Endothelial cell of umbilical vein (primary cell): ENCODE data around the gene ATAD2B. TPM values are rescaled to one million over a fixed set of nuclear protein-coding genes. Genes with fewer than 3 reads are reported as not detected.

Source experiments
- BruUV-seq: library from RNA; stranded (reverse); fragments of 400-500 nt; replicated peaks from 2 replicates; lab custom pipeline; 2021; lab: Mats Ljungman, UMichigan
- CTCF ChIA-PET: fragments of 300-600, 350-600 bp; sonication (Branson Sonifier 250); formaldehyde crosslinking; loops from one replicate; lab custom pipeline; 2021; ENCODE audit warnings: antibody characterized with exemption, inconsistent platforms; lab: Charles Lee
- POLR2A ChIA-PET: fragments of 300-600, 350-600 bp; sonication (Branson Sonifier 250); formaldehyde crosslinking; loops from one replicate; lab custom pipeline; 2021; ENCODE audit warnings: antibody characterized with exemption, inconsistent platforms; lab: Charles Lee
- DNase-seq: peaks from one replicate; pipeline ENCODE4 v3.0.0-alpha.2; 2011; ENCODE audit warnings: low read depth, low spot score
- FAIRE-seq: peaks from 2 replicates; lab custom pipeline; 2011; peaks lifted over from hg19 to GRCh38; lab: Jason Lieb, UNC
- H2AFZ ChIP-seq: 2 replicates; pipeline ENCODE4 v1.6.0; 2012; ENCODE audit warnings: low read depth, low read length, control low read depth, inconsistent platforms
- H3K27ac ChIP-seq: 2 replicates; pipeline ENCODE4 v1.5.1; 2011; ENCODE audit warnings: low read depth, mild to moderate bottlenecking, control low read depth, low read length, moderate library complexity; ENCODE audit not compliant: insufficient read depth
- H3K27me3 ChIP-seq, 2 experiments: 2 replicates each; pipeline versions ENCODE4 v1.6.0 to v1.6.1; 2011; ENCODE audit warnings: low read length in 2 of 2, mixed read lengths in 1 of 2; ENCODE audit not compliant: control insufficient read depth in 2 of 2, insufficient read depth in 2 of 2
- H3K36me3 ChIP-seq, 2 experiments: 2 replicates in 1 of 2; 3 replicates in 1 of 2; pipeline ENCODE4 v1.5.1; 2011; ENCODE audit warnings: low read length in 2 of 2, mild to moderate bottlenecking in 1 of 2, moderate library complexity in 1 of 2; ENCODE audit not compliant: control insufficient read depth in 2 of 2, insufficient read depth in 2 of 2; ENCODE audit errors: extremely low read depth in 1 of 2
- H3K4me1 ChIP-seq: 3 replicates; pipeline ENCODE4 v1.5.1; 2011; ENCODE audit warnings: mild to moderate bottlenecking, low read length; ENCODE audit not compliant: control insufficient read depth, insufficient read depth; ENCODE audit errors: extremely low read depth
- H3K4me2 ChIP-seq: 2 replicates; pipeline ENCODE4 v1.6.1; 2011; ENCODE audit warnings: low read length, control low read depth, mixed read lengths; ENCODE audit not compliant: insufficient read depth
- H3K4me3 ChIP-seq, 3 experiments: fragments of 200-600 bp in 1 of 3; sonication (generic), shearing (Covaris generic) in 1 of 3; replicated peaks in 1 of 3; 2 replicates each; pipeline ENCODE4 v1.5.1; 2011 to 2016; ENCODE audit warnings: control low read depth in 3 of 3, low read length in 3 of 3, mild to moderate bottlenecking in 2 of 3, inconsistent platforms in 1 of 3, low read depth in 1 of 3, moderate library complexity in 1 of 3; ENCODE audit not compliant: insufficient read depth in 1 of 3
- H3K79me2 ChIP-seq: 2 replicates; pipeline ENCODE4 v1.6.0; 2012; ENCODE audit warnings: low read length, inconsistent platforms; ENCODE audit not compliant: control insufficient read depth, insufficient read depth
- H3K9ac ChIP-seq: replicated peaks from 2 replicates; pipeline ENCODE3; 2011; ENCODE audit warnings: low read length, control low read depth; ENCODE audit not compliant: insufficient read depth; ENCODE audit errors: extremely low read depth
- H3K9me1 ChIP-seq: replicated peaks from 3 replicates; pipeline ENCODE4 v1.6.0; 2011; ENCODE audit warnings: mild to moderate bottlenecking, low read length; ENCODE audit not compliant: control insufficient read depth, insufficient read depth; ENCODE audit errors: extremely low read depth
- H3K9me3 ChIP-seq: replicated peaks from 2 replicates; pipeline ENCODE4 v1.5.1; 2012; ENCODE audit warnings: low read length, inconsistent platforms; ENCODE audit not compliant: control insufficient read depth, insufficient read depth
- H4K20me1 ChIP-seq: replicated peaks from 2 replicates; pipeline ENCODE3; 2011; ENCODE audit warnings: mild to moderate bottlenecking, low read length; ENCODE audit not compliant: control insufficient read depth, insufficient read depth; ENCODE audit errors: extremely low read depth
- CTCF ChIP-seq, 2 donors: IDR thresholded peaks; 1 replicate in 1 of 2; 2 replicates in 1 of 2; pipeline ENCODE4 v1.5.1; 2011; ENCODE audit warnings: low read length in 2 of 2, mild to moderate bottlenecking in 2 of 2, moderate library complexity in 2 of 2, control low read depth in 1 of 2, inconsistent platforms in 1 of 2, low read depth in 1 of 2; ENCODE audit not compliant: insufficient read depth in 1 of 2; ENCODE audit errors: extremely low read depth in 1 of 2
- EZH2 ChIP-seq: IDR thresholded peaks from 2 replicates; pipeline ENCODE4 v1.6.1; 2012; ENCODE audit warnings: borderline replicate concordance, low read depth, mild to moderate bottlenecking, moderate library complexity, low read length, inconsistent platforms; ENCODE audit not compliant: severe bottlenecking
- FOS ChIP-seq: IDR thresholded peaks from 2 replicates; pipeline ENCODE4 v1.6.1; 2011; ENCODE audit warnings: mild to moderate bottlenecking, low read length, moderate library complexity, borderline replicate concordance; ENCODE audit not compliant: insufficient read depth
- GATA2 ChIP-seq: IDR thresholded peaks from 2 replicates; pipeline ENCODE4 v1.7.0; 2011; ENCODE audit warnings: low read depth, mild to moderate bottlenecking, moderate library complexity, mixed read lengths, low read length; ENCODE audit not compliant: insufficient read length, insufficient read depth
- JUN ChIP-seq: IDR thresholded peaks from 2 replicates; pipeline ENCODE4 v1.6.1; 2011; ENCODE audit warnings: borderline replicate concordance, low read depth; ENCODE audit not compliant: insufficient read length, insufficient read depth
- MYC ChIP-seq: IDR thresholded peaks from one replicate; pipeline ENCODE4 v1.6.1; 2011; ENCODE audit warnings: mild to moderate bottlenecking, low read depth, low read length
- POLR2A ChIP-seq: IDR thresholded peaks from 2 replicates; pipeline ENCODE4 v1.6.1; 2012; ENCODE audit warnings: low read depth, mild to moderate bottlenecking, control low read depth, low read length
- POLR2AphosphoS5 ChIP-seq: IDR thresholded peaks from 2 replicates; pipeline ENCODE4 v1.6.1; 2012; ENCODE audit warnings: low read depth, mild to moderate bottlenecking, control low read depth, low read length, moderate library complexity; ENCODE audit not compliant: insufficient read depth
- dilution Hi-C: fragments of 300-500 bp; cut with MboI; formaldehyde crosslinking; loops from one replicate; pipeline ENCODE4 v1.15.0; 2019; ENCODE audit warnings: low sequenced_read_pairs; ENCODE audit not compliant: extremely low pct_ligation_motif_present
- intact Hi-C: fragments of 100-400 bp; cut with micrococcal nuclease; formaldehyde crosslinking; loops from one replicate; pipeline ENCODE4 v1.10.0; 2022
- polyA plus RNA-seq, 4 experiments: library from polyadenylated mRNA; depleted of rRNA in 3 of 4; stranded (reverse) in 3 of 4; unstranded in 1 of 4; fragments of >200 nt; gene quantifications; 2 replicates each; pipeline versions ENCODE4 v1.2.1 to v1.2.3, GENCODE V29; 2011 to 2012; ENCODE audit warnings: missing spikeins in 1 of 4
- total RNA-seq: library from RNA; stranded (reverse); gene quantifications from 2 replicates; pipeline ENCODE4 v1.2.3, GENCODE V29; 2021
- TF ChIP-seq, protein P1 (sequence below): IDR thresholded peaks from 2 replicates; pipeline ENCODE4 v1.6.1; 2011; ENCODE audit not compliant: insufficient read depth, insufficient read length

The ATAD2B gene
- total and polyA plus RNA-seq, 2 donors (not counting 3 experiments of a cell fraction or from before 2014, with no cell fraction given): 2.5 to 19.1 TPM

DNA sequence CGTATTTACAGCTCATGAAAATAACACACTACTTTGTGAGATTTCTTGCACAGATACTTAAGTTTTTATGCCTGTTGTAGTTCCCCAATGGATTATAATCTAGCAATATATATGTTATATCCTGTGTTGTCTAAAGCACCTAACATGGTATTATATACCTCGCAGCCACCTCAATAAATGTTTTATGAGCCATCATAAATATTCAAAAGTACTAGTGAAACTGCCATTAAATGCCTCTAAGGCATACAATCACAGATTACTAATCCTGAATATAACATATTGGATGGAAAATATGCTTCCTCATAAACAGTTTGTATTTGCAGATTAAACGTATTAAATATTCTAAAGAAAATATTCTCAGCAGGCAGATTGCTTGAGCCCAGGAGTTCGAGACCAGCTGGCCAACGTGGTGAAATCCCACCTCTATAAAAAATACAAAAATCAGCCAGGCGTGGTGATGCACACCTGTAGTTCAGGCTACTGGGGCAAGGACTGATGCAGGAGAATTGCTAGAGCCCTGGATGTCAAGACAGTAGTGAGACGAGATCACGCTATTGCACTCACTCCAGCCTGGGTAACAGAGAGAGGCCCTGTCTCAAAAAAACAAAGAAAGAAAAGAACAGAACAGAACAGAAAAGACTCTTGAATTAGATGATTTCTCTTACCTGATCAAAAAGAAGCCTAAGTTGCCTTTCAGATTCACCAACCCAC lies 64.1 kb downstream of the ATAD2B start:
- Histone ChIP-seq H4K20me1 (no peaks in the 10 kb centered on the region), H3K9me3 (no peaks in the 10 kb centered on the region), H3K27ac (no peak overlapping the region), H3K36me3 (peaks cover 0 to 9% of the 10 kb centered on the region in 2 experiments), H2AFZ (no peak overlapping the region), H3K4me2 (no peak overlapping the region), H3K27me3 (no peaks in the 10 kb centered on the region), H3K79me2 (no peaks in the 10 kb centered on the region), H3K9ac (no peak overlapping the region), H3K4me3 (no peak overlapping the region), H3K4me1 (no peaks in the 10 kb centered on the region), H3K9me1 (no peaks in the 10 kb centered on the region)
- intact Hi-C loops: no loop called here
- dilution Hi-C loops: no loop called here
- ChIA-PET CTCF (interaction anchor here (1.2 kb wide), 1 partner anchor 8 kb away, joined by 4 read pairs; no protein-coding TSS in a partner anchor), POLR2A (no interaction called here)
- no peak for TF ChIP-seq MYC
- no peak for TF ChIP-seq JUN
- no peak for TF ChIP-seq POLR2AphosphoS5
- no peak for TF ChIP-seq GATA2
- TF ChIP-seq EZH2: no peak
- TF ChIP-seq CTCF (IDR thresholded peaks at IDR 0.05; ENCODE audit: extremely low read depth in 1 of 2, insufficient read depth in 1 of 2, low read depth in 1 of 2, low read length in 2 of 2): no peak
- TF ChIP-seq, protein P1, sequence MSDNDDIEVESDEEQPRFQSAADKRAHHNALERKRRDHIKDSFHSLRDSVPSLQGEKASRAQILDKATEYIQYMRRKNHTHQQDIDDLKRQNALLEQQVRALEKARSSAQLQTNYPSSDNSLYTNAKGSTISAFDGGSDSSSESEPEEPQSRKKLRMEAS: no peak
- no peak for TF ChIP-seq FOS
- no peak for TF ChIP-seq POLR2A
- DNase-seq (no peak), FAIRE-seq (no peak)
- no TSS peak for BruUV-seq
